GM18861 (cell line): ENCODE data around the gene LMBRD2.

ENCODE experiments used
- ATAC-seq: cut with Tn5 transposase; IDR thresholded peaks from one replicate; pipeline ENCODE4 v1.9.1; 2021; ENCODE audit not compliant: unreplicated experiment

Gene LMBRD2

DNA sequence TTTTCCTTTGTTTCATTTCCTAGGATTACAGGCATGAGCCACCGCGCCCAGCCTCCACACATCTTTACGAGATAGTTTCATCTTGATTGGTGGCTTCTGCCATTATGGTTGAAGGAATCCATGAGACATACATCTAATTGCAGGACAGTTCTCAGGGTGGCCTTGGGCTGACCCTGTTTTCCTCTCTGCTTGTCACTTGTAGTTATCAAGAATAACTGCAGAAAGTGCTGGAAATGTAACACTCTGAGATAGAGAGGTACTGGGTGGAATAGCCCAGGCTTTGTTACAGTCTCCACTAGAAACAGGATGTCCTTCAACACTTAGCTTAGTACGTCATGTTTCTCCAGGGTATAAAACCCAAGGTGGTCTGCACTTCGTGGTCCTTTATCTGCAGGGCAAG is 95.7 kb downstream of the LMBRD2 start:
- no peak for ATAC-seq

DNA sequence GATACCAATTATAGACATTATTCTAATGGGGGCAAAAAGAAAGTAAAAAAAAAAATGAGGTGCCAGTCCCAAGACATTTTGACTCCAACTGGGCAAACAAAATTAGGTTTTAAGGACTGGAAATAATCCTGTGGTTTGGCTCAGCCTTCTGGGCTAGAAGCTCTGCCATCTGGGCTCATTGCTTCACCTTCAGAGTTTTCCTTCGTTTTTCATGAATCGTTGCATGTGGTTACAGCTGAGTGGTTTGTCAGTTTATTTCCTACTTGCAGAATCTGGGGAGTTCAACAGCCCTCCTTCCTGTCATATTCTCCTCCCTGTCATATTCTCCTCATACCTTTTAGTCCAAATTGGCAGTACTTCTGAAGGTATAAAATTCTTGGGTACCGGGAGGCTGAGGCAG is 97.0 kb downstream of the LMBRD2 start:
- no peak for ATAC-seq

- ATAC-seq: no peak
These were observed 99.1 kb downstream of the LMBRD2 start for GRCh38 chr5:36052538-36052937.

DNA sequence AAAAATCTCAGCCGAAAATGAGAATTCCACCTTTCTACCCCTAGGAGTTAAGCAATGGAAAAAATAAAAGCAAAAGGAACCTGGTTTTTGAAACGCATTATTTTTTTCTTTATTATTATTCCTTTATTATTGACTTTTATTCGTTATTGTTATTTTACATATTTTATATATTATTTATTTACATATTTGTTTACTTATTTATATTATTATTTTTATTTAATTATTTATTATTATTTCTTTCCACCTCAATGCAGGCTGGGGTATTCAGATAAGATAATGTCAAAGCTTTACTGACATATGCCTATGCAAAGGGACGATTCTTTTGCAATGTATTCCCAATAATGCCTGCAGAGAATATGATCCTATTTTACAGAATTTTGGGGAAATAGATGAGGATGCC is 101.7 kb downstream of the LMBRD2 start:
- no peak for ATAC-seq
